Endothelial cell (in vitro differentiated cells): ENCODE data around the gene EIF3A. TPM values are rescaled to one million over a fixed set of nuclear protein-coding genes. Genes with fewer than 3 reads are reported as not detected.

Source experiments
- DNase-seq: peaks from one replicate; pipeline ENCODE4 v3.0.0; 2021; ENCODE audit warnings: low spot score
- H3K27ac Mint-ChIP-seq: one replicate; pipeline ENCODE4 v1.8.0; 2021; ENCODE audit warnings: mixed read lengths, inconsistent platforms; ENCODE audit not compliant: unreplicated experiment
- H3K27me3 Mint-ChIP-seq: one replicate; pipeline ENCODE4 v1.8.0; 2021; ENCODE audit warnings: mild to moderate bottlenecking, moderate library complexity, mixed read lengths, inconsistent platforms; ENCODE audit not compliant: unreplicated experiment
- H3K36me3 Mint-ChIP-seq: one replicate; pipeline ENCODE4 v1.8.0; 2021; ENCODE audit warnings: mild to moderate bottlenecking, low read depth, mixed read lengths, inconsistent platforms; ENCODE audit not compliant: unreplicated experiment
- H3K4me1 Mint-ChIP-seq: one replicate; pipeline ENCODE4 v1.8.0; 2021; ENCODE audit warnings: mild to moderate bottlenecking, mixed read lengths, inconsistent platforms; ENCODE audit not compliant: unreplicated experiment
- H3K4me3 Mint-ChIP-seq: one replicate; pipeline ENCODE4 v1.8.0; 2021; ENCODE audit warnings: mild to moderate bottlenecking, mixed read lengths, inconsistent platforms; ENCODE audit not compliant: unreplicated experiment
- H3K9me3 Mint-ChIP-seq: one replicate; pipeline ENCODE4 v1.8.0; 2021; ENCODE audit warnings: mixed read lengths, inconsistent platforms; ENCODE audit not compliant: unreplicated experiment
- total RNA-seq: library from RNA; stranded (reverse); fragmentation: NEBNext Ultra II Directional; extraction: Animal tissue kit (Norgen Biotek cat#: 25700); gene quantifications from one replicate; pipeline ENCODE4 v1.2.1, GENCODE V29; 2021; ENCODE audit not compliant: unreplicated experiment
- TF ChIP-seq, protein P1 (sequence below): fragments of 200-600 bp; sonication (generic); IDR thresholded peaks from one replicate; pipeline ENCODE4 v1.5.0; 2021; ENCODE audit warnings: antibody characterized with exemption; ENCODE audit not compliant: unreplicated experiment

The EIF3A gene
- total RNA-seq, 1 donor from 2014 or later, result 107 TPM

DNA sequence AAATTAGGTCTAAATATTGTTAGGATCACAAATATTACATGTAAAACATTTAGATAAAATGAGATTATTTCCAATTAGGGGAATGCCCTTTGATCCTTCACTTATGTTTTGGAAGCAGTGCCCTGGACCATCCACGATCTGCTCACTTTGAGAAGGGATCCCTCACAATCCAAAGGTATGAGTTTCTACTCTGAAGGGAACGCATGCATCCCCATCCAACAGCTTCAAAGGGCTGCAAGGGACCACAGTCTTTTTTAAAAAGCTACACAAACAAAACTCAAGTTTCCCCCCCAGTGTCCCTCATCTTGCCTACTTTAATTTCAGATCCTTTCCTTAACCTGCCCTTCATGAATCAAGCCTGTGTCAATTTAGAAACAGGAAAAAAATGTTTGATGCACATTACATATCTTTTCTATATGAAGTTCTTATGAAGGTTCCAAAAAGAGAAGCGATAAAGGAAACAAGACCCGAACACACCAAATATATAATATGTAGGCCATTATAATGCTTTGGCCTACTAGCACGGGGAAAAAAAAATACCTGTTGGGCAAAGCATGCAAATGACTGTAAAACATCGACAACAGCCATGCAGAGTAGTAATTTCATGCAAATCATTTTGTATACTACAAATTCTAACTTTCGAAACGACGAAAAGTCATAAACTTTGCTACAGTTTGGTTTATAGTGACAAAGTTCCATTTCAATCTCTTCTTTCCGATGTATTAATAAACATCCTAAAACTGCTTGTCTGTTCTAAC lies 2.0 kb downstream of the EIF3A start:
- TF ChIP-seq, protein P1, sequence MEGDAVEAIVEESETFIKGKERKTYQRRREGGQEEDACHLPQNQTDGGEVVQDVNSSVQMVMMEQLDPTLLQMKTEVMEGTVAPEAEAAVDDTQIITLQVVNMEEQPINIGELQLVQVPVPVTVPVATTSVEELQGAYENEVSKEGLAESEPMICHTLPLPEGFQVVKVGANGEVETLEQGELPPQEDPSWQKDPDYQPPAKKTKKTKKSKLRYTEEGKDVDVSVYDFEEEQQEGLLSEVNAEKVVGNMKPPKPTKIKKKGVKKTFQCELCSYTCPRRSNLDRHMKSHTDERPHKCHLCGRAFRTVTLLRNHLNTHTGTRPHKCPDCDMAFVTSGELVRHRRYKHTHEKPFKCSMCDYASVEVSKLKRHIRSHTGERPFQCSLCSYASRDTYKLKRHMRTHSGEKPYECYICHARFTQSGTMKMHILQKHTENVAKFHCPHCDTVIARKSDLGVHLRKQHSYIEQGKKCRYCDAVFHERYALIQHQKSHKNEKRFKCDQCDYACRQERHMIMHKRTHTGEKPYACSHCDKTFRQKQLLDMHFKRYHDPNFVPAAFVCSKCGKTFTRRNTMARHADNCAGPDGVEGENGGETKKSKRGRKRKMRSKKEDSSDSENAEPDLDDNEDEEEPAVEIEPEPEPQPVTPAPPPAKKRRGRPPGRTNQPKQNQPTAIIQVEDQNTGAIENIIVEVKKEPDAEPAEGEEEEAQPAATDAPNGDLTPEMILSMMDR, result no peak
- Mint-ChIP-seq H3K27ac (peak overlapping the region; percentile 32), H3K27me3 (peaks cover 9% of the 10 kb centered on the region), H3K9me3 (no peaks in the 10 kb centered on the region), H3K4me1 (peaks cover 19% of the 10 kb centered on the region), H3K4me3 (peak overlapping the region; percentile 100), H3K36me3 (peaks cover 9% of the 10 kb centered on the region)
- DNase-seq, result no peak

DNA sequence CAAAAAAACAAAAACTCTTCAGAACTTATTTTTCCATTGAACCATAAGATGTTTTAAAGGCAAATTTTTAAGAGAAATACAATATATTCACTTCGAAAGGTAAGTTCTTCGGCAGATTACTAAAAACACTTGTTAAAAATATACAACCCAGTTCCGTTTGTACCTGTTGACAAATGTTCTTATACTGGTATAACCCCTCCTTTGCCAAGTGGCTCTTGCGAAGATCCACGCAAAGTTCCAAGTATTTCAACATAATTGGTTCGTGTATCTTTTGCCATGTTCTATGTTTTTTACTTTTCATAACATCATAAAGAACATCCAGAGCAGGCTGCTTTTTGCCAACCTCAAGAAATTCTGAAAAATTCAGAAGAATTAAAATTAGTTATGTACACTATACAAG lies 7.0 kb downstream of the EIF3A start:
- no peak for DNase-seq
- H3K4me1 Mint-ChIP-seq, result peaks cover 3% of the 10 kb centered on the region
- peaks cover 24% of the 10 kb centered on the region for H3K36me3 Mint-ChIP-seq
- no peak overlapping the region for H3K4me3 Mint-ChIP-seq
- H3K27ac Mint-ChIP-seq, result no peak overlapping the region
- no peaks in the 10 kb centered on the region for H3K27me3 Mint-ChIP-seq
- TF ChIP-seq, protein P1, result no peak
- no peaks in the 10 kb centered on the region for H3K9me3 Mint-ChIP-seq

- no peak for DNase-seq
- Mint-ChIP-seq H3K36me3 (peaks cover 30% of the 10 kb centered on the region), H3K27ac (no peak overlapping the region)
Observed at GRCh38 chr10:119070395-119071165, 10.0 kb downstream of the EIF3A start.

DNA sequence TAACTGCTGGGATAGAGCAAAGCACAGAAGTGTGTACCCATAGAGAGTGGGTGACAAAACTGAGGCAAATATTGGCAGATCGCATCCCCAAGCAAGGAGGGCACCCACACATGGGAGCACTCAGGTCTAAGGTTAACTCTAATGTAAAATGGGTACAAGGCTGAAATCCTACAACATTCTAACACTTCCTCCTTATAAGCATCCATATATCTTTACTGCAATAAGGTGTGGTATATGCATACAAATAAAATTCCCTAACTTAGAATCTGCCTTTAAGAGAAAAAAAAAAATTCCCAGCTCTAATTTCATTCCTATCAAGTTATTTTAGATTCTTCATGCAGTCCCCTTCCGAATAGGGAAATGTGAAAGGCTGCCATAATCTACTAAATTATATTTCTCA lies 18.7 kb downstream of the EIF3A start:
- Mint-ChIP-seq H3K27me3 (no peaks in the 10 kb centered on the region), H3K36me3 (peaks cover 45% of the 10 kb centered on the region), H3K4me1 (no peaks in the 10 kb centered on the region), H3K4me3 (no peak overlapping the region), H3K27ac (no peak overlapping the region), H3K9me3 (no peaks in the 10 kb centered on the region)
- TF ChIP-seq, protein P1, result no peak
- DNase-seq, result no peak

More at GRCh38 chr10:119070395-119071165, 10.0 kb downstream of the EIF3A start:
- Mint-ChIP-seq H3K27me3 (no peaks in the 10 kb centered on the region), H3K4me3 (no peak overlapping the region), H3K4me1 (no peaks in the 10 kb centered on the region), H3K9me3 (no peaks in the 10 kb centered on the region)
- TF ChIP-seq, protein P1, result no peak

GRCh38 chr10:119061352-119061751 lies 19.3 kb downstream of the EIF3A start:
- no peak for DNase-seq
- TF ChIP-seq, protein P1, result no peak
- Mint-ChIP-seq H3K9me3 (no peaks in the 10 kb centered on the region), H3K36me3 (peaks cover 45% of the 10 kb centered on the region), H3K27ac (no peak overlapping the region), H3K4me1 (no peaks in the 10 kb centered on the region), H3K4me3 (no peak overlapping the region), H3K27me3 (no peaks in the 10 kb centered on the region)
